SU-DHL-6 (cell line): ENCODE results near the gene TP53I13.
"Not testable (repeated sequence)": the region's sequence is repeated elsewhere in the genome, so short reads cannot be mapped to it uniquely, and the experiment has no call there.

Experiments
- EZH2phosphoT487 ChIP-seq: fragments of 200-600 bp; sonication (generic), shearing (Covaris generic); conservative IDR thresholded peaks from 2 replicates; pipeline ENCODE4 v1.6.1; 2018; ENCODE audit warnings: mild to moderate bottlenecking, antibody characterized with exemption, low read length, moderate library complexity, mixed read lengths
- TF ChIP-seq, protein P1 (sequence below): fragments of 200-600 bp; sonication (generic); IDR thresholded peaks from one replicate; pipeline ENCODE4 v1.5.1; 2017; ENCODE audit warnings: antibody characterized with exemption, mild to moderate bottlenecking, low read length, moderate library complexity; ENCODE audit not compliant: insufficient read depth, poor library complexity, severe bottlenecking

DNA sequence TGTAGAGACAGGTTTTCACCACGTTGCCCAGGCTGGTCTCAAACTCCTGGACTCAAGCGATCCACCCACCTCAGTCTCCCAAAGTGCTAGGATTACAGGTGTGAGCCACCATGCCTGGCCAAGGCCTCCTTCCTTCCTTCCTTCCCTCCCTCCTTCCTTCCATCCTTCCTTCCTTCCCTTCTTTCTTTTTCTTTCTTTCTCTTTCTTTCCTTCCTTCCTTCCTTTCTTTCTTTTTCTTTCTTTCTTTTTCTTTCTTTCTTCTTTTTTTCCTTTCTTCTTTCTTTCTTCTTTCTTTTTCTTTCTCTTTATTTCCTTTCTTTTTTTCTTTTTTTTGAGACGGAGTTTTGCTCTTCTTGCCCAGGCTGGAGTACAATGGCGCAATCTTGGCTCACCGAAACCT is 10.4 kb upstream of the TP53I13 start:
- TF ChIP-seq, protein P1, sequence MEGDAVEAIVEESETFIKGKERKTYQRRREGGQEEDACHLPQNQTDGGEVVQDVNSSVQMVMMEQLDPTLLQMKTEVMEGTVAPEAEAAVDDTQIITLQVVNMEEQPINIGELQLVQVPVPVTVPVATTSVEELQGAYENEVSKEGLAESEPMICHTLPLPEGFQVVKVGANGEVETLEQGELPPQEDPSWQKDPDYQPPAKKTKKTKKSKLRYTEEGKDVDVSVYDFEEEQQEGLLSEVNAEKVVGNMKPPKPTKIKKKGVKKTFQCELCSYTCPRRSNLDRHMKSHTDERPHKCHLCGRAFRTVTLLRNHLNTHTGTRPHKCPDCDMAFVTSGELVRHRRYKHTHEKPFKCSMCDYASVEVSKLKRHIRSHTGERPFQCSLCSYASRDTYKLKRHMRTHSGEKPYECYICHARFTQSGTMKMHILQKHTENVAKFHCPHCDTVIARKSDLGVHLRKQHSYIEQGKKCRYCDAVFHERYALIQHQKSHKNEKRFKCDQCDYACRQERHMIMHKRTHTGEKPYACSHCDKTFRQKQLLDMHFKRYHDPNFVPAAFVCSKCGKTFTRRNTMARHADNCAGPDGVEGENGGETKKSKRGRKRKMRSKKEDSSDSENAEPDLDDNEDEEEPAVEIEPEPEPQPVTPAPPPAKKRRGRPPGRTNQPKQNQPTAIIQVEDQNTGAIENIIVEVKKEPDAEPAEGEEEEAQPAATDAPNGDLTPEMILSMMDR: not testable (repeated sequence)
- not testable (repeated sequence) for TF ChIP-seq EZH2phosphoT487
